ENCODE results near the gene RPUSD2. TPM values are rescaled to one million over a fixed set of nuclear protein-coding genes. Genes with fewer than 3 reads are reported as not detected.

The RPUSD2 gene
- total RNA-seq, 2 donors from 2014 or later = 3.1 to 7.3 TPM

DNA sequence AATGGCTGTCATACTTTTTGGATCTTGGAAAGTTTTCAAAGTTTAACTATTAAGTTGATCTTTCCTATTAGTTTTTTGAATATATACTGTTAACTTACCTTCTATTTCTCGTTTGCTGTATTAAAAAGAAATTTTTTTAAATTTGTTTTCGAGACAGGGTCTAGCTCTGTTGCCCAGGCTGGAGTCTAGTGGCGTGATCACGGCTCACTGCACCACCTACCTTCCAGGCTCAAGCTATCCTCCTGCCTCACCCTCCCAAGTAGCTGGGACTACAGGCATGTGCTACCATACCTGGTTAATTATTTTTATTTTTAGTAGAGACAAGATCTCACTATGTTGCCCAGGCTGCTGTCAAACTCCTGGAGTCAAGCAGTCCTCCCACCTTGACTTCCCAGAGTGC, 29.6 kb downstream of the RPUSD2 start:
- DNase-seq (no peak), ATAC-seq (no peak)
- intact Hi-C loops (cut with DNase I) = no loop called here
- Histone ChIP-seq H3K4me3 (no peak overlapping the region), H3K27me3 (no peaks in the 10 kb centered on the region), H3K4me1 (peaks cover 10% of the 10 kb centered on the region), H3K36me3 (replicated peaks in 1 of 2; ENCODE audit: insufficient read depth in 1 of 2, low read depth in 2 of 2) (no peaks in the 10 kb centered on the region), H3K9me3 (no peaks in the 10 kb centered on the region), H3K27ac (no peak overlapping the region)
- 64 to 83% methylated on average over 4 of the region's 4 CpGs for WGBS, 2 donors
- no peak for TF ChIP-seq POLR2A (IDR thresholded peaks at IDR 0.05)
- TF ChIP-seq, protein P1, sequence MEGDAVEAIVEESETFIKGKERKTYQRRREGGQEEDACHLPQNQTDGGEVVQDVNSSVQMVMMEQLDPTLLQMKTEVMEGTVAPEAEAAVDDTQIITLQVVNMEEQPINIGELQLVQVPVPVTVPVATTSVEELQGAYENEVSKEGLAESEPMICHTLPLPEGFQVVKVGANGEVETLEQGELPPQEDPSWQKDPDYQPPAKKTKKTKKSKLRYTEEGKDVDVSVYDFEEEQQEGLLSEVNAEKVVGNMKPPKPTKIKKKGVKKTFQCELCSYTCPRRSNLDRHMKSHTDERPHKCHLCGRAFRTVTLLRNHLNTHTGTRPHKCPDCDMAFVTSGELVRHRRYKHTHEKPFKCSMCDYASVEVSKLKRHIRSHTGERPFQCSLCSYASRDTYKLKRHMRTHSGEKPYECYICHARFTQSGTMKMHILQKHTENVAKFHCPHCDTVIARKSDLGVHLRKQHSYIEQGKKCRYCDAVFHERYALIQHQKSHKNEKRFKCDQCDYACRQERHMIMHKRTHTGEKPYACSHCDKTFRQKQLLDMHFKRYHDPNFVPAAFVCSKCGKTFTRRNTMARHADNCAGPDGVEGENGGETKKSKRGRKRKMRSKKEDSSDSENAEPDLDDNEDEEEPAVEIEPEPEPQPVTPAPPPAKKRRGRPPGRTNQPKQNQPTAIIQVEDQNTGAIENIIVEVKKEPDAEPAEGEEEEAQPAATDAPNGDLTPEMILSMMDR (IDR thresholded peaks at IDR 0.05) = no peak

DNA sequence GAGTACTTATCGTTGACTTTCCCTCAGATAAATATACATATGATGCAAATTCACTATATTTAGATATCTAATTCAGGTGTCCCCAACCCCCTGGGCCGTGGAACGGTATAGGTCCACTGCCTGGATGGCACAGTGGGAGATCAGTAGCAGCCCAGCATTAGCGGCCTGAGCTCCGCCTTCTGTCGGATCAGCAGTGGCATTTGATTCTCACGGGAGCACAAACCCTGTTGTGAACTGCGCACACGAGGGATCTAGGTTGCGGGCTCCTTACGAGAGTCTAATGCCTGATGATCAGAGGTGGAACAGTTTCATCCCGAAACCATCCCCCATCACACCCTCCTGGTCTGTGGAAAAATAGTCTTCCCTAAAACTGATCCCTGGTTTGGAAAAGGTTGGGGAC, 31.9 kb downstream of the RPUSD2 start:
- no peak overlapping the region for H3K27ac ChIP-seq
- H3K9me3 ChIP-seq = no peaks in the 10 kb centered on the region
- H3K36me3 ChIP-seq (replicated peaks in 1 of 2; ENCODE audit: insufficient read depth in 1 of 2, low read depth in 2 of 2) = no peaks in the 10 kb centered on the region
- ATAC-seq (no peak), DNase-seq (no peak)
- TF ChIP-seq, protein P1 (IDR thresholded peaks at IDR 0.05) = no peak
- no peak for TF ChIP-seq POLR2A (IDR thresholded peaks at IDR 0.05)
- 86 to 89% methylated on average over 12 of the region's 12 CpGs for WGBS, 2 donors
- H3K4me3 ChIP-seq = no peak overlapping the region
- intact Hi-C loops (cut with DNase I) = no loop called here
- no peaks in the 10 kb centered on the region for H3K4me1 ChIP-seq
- no peaks in the 10 kb centered on the region for H3K27me3 ChIP-seq

DNA sequence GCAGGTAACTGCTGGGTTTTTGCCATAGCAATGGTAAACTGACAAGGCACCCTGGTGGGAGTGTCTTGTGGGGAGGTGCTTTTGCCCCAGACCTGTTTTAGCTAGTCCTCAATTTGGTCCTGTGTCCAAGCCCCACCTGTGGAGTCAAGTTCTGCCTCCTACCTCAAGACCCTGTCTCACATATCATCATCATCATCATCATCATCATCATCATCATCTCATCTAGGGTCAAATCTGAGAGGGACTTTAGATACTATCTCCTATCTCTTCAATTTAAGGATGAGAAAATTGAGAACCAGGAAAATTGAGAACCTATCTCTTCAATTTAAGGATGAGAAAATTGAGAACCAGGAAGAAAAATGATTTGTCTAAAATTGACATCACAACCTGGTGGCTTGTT, 34.8 kb downstream of the RPUSD2 start:
- Histone ChIP-seq H3K4me3 (no peak overlapping the region), H3K27ac (no peak overlapping the region), H3K27me3 (no peaks in the 10 kb centered on the region), H3K36me3 (replicated peaks in 1 of 2; ENCODE audit: insufficient read depth in 1 of 2, low read depth in 2 of 2) (no peaks in the 10 kb centered on the region), H3K4me1 (no peaks in the 10 kb centered on the region), H3K9me3 (no peaks in the 10 kb centered on the region)
- DNase-seq (no peak), ATAC-seq (no peak)
- TF ChIP-seq POLR2A (IDR thresholded peaks at IDR 0.05) = no peak
- TF ChIP-seq, protein P1 (IDR thresholded peaks at IDR 0.05) = no peak
- intact Hi-C loops (cut with DNase I) = no loop called here

DNA sequence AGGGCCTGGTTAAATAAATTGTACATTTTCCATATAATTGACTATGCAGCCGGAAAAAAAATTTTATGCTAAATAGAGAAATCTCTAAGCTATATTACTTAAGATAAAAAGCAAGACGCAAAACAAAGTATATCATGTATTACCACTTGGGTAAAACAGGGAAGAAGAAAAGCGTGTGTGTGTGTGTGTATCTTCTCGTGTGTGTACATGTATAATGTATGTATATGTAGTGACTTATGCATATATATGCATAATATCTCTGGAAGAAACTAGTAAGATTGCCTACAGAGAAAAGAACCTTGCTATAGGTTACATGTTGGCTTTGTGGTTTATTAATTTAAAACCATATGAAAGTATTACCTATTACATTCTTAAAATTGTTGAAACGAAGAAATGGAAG, 44.0 kb downstream of the RPUSD2 start:
- ATAC-seq (no peak), DNase-seq (no peak)
- intact Hi-C loops (cut with DNase I) = no loop called here
- 75 to 96% methylated on average over 5 of the region's 5 CpGs for WGBS, 2 donors
- no peak overlapping the region for H3K27ac ChIP-seq
- no peaks in the 10 kb centered on the region for H3K27me3 ChIP-seq
- H3K36me3 ChIP-seq (replicated peaks in 1 of 2; ENCODE audit: insufficient read depth in 1 of 2, low read depth in 2 of 2) = no peaks in the 10 kb centered on the region
- H3K4me3 ChIP-seq = no peak overlapping the region
- H3K4me1 ChIP-seq = no peaks in the 10 kb centered on the region
- no peaks in the 10 kb centered on the region for H3K9me3 ChIP-seq
- TF ChIP-seq, protein P1 (IDR thresholded peaks at IDR 0.05) = no peak
- no peak for TF ChIP-seq POLR2A (IDR thresholded peaks at IDR 0.05)

DNA sequence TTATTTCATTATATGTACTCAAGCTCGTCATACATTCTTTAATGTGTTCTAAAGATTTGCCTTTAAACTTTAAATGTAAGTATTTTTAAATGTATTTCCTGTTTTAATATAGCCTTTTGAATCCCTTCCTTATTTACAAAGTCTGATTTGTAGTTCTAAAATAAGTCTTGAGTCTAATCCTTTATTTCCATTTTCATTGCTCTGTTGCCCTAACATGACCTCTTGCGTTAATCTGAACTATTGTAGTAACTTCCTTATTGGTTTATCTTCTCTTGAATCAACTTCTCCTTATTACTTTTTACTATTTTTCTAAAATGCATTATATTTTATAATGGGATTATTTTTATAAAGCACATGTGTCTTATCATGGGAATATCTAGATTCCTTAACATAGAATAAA, 48.9 kb downstream of the RPUSD2 start:
- Histone ChIP-seq H3K4me1 (no peaks in the 10 kb centered on the region), H3K27me3 (no peaks in the 10 kb centered on the region), H3K27ac (no peak overlapping the region), H3K4me3 (no peak overlapping the region), H3K36me3 (replicated peaks in 1 of 2; ENCODE audit: insufficient read depth in 1 of 2, low read depth in 2 of 2) (no peaks in the 10 kb centered on the region), H3K9me3 (no peaks in the 10 kb centered on the region)
- TF ChIP-seq, protein P1 (IDR thresholded peaks at IDR 0.05) = no peak
- TF ChIP-seq POLR2A (IDR thresholded peaks at IDR 0.05) = no peak
- intact Hi-C loops (cut with DNase I) = no loop called here
- DNase-seq (no peak), ATAC-seq (no peak)
- 82 to 89% methylated on average over 2 of the region's 2 CpGs for WGBS, 2 donors

Data from body of pancreas (tissue), 4 donors.